ENCODE measurements around the gene SLC48A1.
A peak's percentile ranks its signal among the peaks of the same experiment; 100 is the strongest.

The SLC48A1 gene

DNA sequence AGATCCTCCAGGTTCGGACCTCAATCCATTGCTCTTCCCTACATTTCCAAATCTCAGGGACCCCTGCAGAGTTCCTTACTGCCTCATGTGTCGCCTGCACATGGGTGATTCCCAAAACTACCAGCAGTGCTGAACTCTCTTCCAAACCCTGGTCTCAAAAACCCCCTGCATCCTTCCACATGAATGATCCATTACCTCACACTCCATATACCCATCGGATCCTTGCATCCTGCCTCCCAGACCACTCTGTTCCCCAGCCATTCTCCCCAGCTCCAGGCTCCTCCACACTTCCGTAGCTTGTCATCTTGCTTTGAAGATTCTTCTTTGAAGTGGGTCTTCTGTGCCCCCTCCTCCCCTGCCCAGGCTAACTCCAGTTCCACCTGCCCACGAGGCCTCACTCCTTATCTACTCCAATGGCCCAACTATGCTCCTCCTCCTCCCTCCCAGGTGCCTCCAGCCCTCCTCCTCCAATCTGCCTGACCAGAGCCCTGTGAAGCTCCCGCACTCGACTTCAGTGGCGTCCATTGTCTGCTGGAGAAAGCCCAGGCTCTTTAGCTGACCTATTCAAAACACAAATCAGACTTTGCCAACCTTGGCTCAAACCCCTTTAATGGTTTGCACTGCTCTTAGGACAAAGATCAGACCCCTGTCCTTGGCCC lies 28.1 kb upstream of the SLC48A1 start:
- no peak for DNase-seq

DNA sequence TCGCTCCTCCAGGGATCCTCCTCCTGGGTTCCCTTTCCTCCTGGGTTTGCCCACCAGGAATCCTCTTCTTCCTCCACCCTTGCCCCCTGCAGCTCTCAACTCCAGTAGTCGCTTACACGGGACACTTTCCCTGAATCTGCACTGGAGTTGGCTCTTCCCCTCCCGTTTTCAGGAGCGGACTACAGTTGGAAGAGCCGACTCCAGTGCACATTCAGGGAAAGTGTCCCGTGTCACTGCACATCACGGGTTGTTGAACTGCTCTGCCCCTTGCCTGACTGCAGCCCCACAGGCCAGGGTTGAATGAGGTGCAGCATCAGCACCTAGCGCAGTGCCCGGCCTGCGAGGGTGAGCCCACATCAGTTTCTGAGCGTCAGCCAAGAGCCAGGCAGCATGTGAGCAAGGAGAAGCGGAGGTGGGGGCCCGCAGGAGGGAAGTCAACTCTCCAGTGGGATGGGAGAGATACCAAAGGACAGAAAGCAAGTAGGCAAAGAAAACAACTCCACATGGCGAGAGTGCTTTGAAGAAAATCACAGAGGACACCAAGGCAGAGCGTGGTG lies 27.5 kb upstream of the SLC48A1 start:
- DNase-seq: no peak

DNA sequence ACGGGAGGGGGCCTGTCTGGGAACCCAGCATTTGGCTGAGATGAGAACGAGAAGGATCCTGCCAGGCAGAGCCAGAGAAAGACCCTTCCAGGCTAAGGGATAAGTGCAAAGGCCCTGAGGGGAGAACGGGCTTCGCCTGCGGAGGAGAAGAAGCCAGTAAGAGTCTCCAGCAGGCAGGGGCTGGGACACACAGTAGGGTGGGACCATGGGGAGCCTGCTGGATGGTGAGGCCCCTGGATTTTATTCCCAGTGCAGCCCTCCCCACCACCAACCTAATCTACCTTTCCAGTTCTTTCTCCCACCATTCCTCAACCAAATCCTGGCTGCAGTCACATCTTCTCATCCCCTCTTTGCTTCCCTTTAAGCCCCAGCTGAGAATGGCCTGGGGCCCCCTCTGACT lies 27.0 kb upstream of the SLC48A1 start:
- no peak for DNase-seq

DNA sequence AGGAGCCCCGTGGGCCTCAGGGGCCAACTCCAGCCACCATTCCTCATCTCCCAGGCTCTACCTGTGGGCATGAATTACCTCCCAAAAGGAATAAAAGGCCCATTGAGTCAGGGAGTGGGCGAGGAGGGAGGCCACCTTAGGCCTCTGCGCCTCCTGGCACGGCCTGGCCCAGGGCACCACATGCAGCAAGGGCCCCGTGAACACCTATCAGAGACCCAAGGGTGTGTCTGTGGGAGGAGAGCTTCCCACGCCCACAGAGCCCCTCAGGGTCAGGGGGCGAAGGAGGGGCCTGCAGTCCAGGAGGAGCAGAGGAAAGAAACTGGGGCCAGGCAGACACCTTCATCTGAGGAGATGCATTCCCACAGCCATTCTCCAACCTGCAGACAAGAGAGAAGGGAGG lies 26.5 kb upstream of the SLC48A1 start:
- DNase-seq: no peak

DNA sequence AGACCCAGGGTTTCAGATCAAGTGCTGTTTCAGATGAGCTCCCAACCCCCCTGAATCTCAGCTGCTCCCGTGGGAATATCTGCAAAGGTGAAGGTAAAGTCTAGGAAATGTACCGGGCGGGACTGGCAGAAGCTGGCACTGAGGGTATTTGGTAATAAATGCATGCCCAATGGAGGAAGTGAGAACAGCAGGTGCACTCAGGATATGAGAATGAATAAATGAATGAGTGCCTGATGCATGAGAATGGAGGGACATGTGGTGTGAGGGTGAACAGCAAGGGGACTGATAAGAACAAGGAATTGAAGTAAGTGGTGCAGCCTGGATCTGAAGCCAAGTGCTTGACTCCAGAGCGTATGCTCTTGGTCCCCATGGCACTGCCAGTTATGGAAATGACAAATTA lies 25.9 kb upstream of the SLC48A1 start:
- no peak for DNase-seq

DNA sequence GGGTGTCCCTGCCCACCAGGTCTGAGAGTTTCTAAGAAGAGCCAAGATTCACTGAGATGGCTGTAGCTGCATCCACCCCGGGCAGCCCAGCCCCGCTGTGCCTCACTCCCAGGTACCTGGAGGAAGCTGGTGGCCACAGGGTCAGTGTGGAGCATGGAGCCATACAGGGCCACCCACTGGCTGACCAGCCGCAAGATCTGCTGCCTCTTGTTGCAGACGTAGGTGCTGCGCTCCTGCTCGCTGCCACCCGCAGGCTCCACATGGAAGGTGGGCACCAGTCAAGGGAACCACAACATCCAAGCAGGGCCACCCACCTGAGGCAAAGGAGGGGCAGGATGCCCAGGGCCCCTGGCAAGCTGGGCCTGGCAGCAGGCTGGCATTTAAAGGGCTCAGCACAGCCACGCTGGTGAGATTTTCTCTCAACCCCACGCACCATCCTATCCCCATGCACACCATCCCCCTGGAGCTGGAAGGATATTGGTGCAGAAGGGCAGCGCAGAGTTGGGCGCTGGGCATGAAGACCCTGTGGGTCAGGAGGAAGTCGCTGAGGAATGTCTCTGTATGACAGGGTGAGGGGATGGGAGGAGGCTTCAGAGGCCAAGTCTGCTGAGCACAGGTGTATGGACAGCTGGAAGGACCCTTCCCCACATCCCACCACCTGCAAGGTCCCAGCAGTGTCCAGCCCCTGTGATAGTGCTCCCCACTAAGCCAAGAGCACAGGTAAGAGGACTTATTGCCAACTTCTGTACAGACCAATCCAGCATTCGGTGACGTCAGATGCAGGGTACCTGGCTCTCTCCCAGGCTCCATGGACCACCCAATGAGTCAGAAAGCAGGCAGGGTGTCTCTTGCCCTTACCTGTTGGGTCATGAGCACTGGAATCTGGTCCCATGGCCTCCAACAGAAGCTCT lies 25.2 kb upstream of the SLC48A1 start:
- no peak for DNase-seq

DNA sequence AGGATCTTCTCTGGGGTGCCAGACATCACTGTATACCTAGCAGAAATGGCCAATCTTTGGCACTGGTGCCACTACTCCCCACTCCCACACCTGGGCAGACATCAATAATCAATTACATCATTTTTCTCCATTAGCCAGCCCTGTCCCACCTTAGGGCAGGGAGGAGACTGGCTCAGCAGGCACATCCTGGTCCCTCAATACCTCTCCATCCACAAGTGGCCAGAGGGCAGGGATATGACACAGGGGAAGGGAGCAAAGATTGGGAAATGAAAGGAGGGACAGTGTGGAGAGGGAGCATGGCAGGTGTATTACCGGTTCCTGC lies 24.6 kb upstream of the SLC48A1 start:
- no peak for DNase-seq

DNA sequence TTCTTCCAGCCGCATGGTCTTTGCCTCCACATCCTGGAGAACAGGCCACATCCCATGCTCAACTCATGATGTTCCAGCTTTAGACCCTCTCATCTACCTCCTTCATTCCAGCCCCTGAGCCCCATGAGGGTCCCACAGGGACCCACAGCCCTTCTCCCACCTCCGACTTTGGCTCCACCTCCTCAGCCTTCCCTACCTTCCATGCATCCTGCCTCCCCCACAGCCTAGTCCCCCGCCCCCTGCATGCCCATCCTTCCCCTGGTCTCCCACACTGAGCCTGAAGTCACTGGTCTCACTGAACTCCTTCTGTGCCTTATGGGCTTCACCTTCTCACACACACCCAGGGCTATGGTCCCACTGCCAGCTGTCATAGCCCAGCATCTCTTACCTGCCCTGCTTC lies 24.1 kb upstream of the SLC48A1 start:
- no peak for DNase-seq

DNA sequence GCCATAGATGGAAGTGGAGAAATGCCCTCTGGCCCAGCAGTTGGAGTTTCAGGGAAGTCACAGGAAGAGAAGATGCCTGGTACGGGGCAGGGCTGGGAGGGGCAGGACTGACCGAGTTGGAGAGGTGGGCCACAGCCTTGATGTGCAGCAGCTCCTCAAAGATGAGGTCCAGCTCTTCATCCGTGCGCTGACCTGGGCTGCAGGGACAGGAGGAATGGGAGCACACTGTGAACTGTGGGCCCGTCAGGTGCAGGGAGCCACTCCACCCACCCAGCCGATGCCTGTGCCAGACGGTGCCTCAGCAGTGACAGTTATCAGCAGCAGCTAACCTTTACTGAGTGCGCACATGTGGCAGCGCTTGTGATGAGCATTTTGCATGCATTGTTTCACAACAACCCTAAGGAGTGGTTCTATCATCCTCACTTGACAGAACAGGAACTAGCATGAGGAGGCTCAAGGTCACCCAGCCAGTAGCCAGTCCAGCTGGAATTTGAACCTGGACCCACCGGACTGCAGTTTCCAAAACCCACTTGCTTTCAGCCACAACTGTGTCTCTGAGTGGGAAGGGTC lies 22.7 kb upstream of the SLC48A1 start:
- DNase-seq: no peak

DNA sequence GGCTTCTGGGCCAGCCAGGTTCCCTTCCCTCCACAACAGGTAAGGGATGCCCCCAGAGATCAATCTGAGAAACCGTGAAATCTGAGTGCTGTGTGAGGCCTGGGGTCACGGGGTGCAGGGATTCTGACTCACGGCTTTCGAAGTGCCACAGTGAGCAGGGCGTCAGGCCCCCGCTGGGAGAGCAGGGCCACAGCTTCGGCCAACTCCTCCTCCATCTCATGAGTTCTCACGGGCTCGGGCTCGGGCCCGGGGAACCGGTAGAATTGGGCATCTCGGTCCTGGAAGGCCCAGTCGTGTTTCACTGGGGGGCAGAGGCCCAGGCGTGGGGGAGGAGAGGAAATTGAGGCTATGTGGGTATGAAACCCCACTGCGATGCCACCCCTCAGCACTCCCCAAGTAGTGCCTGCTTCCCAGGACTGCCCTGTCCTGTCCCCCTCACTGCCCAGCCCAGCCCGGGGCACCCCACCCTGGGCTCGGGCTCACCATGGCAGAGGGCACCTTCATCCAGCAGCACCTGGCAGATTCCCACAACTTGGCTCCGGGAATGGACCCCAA lies 22.0 kb upstream of the SLC48A1 start:
- DNase-seq: no peak

DNA sequence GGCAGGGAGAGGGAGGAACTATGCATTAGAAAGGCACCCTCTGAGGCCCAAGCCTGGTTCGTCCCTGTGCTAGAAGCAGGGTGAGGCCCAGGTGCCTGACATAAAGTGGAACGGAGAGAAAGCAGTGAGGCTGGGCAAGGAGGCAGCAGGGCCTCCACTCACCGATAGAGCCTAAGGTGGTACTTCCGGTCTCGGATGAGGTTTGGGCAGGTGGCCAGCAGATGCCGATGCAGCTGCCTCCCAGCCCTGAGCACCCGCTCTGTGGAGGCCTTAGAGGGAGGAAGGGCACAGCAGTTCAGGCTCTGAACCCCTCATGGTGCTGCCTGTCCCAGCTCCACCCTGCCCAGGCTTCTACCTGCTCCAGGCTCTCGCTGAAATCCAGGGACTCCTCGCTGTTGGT lies 21.5 kb upstream of the SLC48A1 start:
- DNase-seq: no peak

DNA sequence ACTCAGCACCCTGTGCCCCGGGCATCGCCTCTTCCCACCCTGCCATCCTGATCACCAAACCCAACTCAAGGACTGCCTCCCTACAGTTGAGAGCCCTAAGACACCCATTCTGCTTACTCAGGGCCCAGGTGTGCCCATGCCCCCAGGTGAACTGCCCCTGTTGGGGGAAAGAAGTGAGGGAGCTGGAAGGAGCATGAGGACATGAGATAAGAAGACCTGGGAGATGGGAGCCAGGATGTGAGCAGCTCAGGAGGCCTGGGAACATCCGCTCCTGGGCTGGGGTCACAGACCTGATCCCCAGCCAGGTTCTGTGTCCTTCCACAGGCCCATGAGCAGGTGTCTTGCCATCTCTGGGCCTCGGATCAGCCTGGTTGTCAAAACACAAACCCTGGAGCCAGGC lies 20.9 kb upstream of the SLC48A1 start:
- no peak for DNase-seq

DNA sequence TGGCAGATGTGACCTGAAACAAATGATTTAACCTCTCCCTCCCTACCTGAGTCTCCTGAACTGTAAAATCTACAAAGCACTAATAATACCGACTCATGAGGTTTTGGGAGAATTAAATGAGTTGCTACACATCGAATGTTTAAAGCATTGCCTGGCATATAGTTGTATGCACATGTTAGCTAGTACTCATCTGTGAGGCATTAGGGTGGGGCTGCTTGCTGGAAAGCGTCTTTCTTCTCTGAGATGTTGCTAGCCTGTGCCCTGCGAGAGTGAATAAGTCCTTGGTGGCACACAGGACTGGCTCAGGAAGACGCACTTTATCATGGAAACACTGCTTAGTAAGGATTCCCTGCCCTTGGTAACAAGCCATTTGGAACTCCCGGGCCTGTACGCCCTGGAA lies 20.5 kb upstream of the SLC48A1 start:
- DNase-seq: no peak

DNA sequence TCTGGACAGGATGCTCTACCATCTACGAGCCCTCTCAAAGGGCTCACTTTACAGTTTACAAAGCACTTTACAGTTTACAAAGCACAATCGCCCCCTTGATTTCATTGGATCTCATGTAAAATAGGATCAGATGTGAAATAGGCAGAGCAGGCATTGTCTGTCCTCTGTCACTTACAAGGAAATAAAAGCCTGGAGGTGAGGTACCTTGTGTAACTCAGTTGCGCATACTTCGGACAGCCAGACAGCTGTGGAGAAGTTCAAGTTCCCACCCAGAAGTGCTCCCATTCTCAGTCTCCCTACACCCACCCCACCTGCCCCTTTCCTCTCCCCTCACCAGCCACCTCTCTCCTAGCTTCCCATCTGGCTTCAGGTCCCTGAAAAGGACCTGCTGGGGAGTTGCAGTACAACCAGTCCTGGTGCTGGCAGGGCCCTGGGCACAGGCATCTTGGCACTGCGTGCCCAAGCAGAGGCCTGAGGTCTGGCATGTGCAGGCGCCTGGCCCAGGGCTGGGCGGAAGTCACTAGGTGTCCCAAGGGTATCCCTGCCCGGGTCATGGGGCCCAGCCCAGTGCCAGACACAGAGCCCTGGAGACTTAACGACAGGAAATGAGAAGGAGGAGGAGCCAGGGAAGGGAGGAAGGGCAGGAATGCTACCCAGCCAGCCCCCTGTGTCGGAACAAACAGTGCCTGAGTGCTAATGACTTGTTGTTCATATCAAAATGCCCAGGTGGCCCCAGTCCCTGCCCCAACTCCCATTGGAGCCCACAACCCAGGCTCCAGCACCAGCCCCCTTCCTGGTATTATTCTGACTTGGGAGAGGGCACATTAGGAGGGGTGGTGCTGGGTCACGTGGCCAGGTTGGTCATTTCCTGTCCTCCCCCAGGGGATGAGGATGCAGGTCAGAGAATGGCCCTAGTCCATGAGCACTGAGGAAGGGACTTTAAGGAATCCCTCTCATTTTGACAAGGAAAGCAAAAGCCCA lies 19.7 kb upstream of the SLC48A1 start:
- peak; percentile 39 for DNase-seq

DNA sequence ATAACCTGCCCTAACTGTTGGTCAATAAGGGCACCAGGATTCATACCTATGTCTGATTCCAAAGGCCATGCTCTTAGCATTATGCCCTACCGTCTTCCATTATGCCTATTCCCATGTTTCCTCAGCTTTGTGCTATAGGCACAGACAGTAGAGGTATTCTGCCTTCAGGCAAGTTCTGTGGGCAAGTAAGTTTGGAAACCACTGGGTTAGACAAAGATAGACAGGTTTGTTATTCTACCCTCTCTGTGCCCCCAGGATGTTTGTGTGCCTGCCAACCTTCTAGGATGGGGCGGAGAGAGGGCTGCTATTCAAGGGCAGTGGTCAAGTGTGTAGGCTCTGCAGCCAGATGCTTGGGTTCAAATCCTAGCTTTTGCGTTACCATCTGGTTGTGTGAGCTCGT lies 18.9 kb upstream of the SLC48A1 start:
- DNase-seq: no peak

DNA sequence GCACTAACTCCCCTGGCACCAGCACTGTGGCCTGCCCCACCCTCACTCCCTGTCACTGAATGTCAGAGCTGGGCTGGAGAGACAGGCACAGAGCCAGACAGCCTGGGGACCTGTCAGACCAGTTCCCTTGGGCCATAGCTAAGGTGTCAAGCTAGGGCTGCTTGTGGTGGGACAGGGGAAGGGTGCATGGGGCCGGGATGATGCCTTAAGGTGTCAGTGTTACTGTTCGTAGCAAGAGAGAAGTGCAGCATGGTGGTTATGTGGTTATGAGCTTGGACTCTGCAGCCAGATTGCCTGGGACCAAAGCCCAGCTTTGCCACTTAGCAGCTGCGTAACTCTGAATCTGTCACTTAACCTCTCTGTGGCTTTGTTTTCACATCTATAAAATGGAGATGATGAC lies 18.2 kb upstream of the SLC48A1 start:
- peak; percentile 33 for DNase-seq

DNA sequence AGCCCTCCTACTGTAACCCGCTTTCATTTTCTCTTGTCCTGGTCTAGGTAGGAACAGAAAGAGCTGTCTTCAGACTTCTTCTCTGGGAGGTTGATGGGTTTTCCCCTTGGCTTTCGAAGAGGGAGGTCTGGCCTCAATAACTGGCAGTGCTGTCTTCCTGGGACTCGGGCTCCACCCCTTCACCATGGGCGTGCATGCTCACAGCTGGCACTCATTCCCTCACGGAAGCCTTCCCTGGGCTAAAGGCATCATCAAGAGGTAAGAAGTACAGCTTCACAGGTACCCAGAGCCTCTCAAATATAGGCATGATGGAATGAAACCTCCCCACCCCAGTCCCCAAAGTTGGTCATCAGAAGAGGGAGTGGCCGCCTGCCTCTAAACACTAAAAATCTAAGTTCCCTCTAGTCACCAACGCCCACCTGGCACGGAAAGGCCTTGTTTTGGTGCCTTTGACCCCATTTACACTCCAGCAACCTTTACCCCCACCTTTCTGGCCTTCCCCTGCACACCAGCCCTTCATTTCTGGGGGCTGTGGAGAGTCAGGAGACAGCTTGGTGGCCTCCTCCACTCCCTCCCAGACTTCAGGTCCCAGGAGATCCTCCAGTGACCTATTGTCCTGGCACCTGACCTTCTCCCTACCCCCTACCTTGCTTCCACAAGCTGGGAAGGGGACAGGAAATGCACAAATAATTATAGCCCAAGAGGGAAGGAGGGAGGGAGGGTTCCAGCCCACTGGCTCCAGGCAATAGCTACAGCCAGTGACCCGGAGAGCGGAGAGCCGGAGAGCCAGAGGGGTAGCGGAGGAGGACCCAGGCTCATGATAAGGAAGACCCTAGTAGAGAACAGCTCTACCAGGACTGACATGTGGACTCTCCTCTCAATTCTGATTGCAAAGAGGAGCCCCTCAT lies 17.1 kb upstream of the SLC48A1 start:
- DNase-seq: no peak

DNA sequence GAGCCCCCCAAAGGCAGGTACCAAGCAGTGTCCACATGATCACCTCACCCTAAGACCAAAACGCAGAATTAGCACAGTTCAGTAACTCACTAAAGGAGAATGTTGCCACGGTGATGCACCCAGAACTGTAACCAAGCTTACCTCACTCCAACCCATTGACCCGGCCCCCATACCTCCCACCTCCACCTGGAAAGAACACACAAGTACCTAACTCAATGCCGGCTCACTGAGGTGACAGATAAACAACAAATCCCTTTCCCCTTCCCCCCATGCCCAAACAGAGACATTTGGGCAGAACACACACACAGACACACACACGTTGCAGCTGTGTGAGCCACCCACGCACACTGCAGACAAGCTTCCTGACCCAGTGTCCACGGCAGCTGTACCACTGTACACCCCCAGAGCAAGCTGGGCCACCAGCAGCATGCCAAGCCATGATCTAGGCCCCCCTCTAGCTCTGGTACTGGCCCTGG lies 15.6 kb upstream of the SLC48A1 start:
- DNase-seq: no peak

DNA sequence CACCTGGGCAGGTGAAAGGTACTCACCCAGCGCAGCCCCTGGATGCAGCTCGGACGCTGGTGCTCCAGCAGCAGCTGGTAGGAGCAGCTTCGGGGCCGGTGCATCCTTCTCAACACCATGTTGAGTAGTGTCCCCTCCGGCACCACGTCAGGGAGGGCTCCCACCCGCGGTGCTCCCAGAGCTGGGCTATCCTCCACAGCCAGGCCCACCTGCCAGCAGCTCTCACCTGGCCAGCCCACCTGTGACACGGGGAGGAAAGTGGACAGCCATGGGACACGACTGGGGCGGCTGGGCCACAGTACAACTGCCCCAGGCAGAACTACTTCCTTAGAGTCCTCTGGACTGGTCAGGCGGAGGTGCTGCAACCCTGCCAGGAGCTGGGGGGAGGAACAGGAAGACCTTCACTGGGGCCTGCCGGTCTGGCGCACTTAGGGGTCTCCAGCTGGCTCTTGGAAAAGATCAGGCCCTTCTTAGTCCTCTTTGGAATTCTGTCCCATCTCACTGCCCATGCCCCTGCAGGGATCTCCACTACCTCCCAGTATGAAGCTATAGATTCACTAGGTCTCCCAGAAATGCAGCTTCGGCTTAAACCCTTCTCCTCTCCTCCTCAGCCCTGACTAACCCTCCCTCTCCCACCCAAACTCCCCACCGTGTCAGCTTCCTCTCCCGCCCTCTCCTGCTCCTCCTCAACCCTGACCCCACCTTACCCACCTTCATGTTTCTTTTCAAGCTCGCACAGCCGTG lies 15.0 kb upstream of the SLC48A1 start:
- peak; percentile 21 for DNase-seq

DNA sequence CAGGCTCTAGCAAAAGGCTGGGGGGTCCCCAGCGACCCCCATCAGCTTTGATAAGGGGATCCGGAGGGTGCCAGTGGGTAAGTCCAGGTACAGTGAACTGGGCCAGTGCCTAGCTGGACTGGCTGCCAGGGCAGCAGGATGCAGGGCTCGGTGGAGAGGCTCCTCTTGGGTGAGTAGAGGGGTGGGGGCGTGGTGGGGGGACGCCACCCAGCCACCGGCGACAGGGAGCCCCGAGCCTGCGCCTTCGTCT lies 14.5 kb upstream of the SLC48A1 start:
- no peak for DNase-seq

Data from midbrain (tissue), 1 donor.